GM06990 (cell line): Measurements from ENCODE around the gene CARMIL1.

Experiments used
- DNase-seq: peaks from one replicate; pipeline ENCODE4 v3.0.0-alpha.2; 2011; ENCODE audit not compliant: insufficient read length; ENCODE audit errors: extremely low read depth
- H3K27me3 ChIP-seq: replicated peaks from 2 replicates; pipeline ENCODE4 v1.6.0; 2011; ENCODE audit warnings: low read length; ENCODE audit not compliant: control insufficient read depth, insufficient read depth
- H3K36me3 ChIP-seq: 2 replicates; pipeline ENCODE4 v1.5.1; 2011; ENCODE audit warnings: low read length; ENCODE audit not compliant: control insufficient read depth, insufficient read depth
- H3K4me3 ChIP-seq: replicated peaks from 2 replicates; pipeline ENCODE4 v1.5.1; 2011; ENCODE audit warnings: low read depth, mild to moderate bottlenecking, control low read depth, low read length
- TF ChIP-seq, protein P1 (sequence below): IDR thresholded peaks from 2 replicates; pipeline ENCODE4 v1.5.1; 2011; ENCODE audit warnings: low read length, control low read depth, mild to moderate bottlenecking, inconsistent platforms; ENCODE audit not compliant: insufficient read depth, poor library complexity, severe bottlenecking

CARMIL1 gene

DNA sequence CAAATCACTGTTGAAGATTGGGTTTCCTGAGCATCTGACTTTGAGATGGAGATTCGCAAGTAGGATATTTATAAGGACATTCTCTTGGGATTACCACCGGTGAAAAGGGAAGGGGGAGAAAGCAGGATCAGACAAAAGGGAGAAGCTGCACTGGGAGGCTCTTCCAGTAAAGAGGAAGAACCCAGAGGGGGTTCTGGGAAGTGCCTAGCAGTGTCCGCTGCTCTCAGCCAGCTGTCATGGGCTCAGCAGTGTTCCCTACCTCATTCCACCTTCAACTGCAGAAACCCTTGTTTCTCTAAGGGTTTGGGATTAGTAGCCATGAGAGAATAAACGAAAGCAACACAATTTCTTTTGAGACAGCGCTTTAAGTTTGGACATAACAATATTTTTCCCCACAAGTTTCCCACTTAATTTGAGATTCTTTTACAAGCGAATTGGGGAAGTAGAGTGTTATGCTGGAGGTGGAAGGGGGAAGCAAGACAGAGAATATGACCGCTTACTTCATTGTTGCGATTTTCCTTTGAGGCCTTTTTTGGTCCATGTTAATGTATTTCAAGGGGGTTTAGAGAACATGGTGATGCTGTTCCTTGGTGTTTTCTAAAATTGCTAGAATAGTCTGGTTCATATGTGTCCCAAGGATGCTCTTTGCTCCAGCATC lies 218.3 kb downstream of the CARMIL1 start:
- H3K4me3 ChIP-seq: no peak overlapping the region
- TF ChIP-seq, protein P1, sequence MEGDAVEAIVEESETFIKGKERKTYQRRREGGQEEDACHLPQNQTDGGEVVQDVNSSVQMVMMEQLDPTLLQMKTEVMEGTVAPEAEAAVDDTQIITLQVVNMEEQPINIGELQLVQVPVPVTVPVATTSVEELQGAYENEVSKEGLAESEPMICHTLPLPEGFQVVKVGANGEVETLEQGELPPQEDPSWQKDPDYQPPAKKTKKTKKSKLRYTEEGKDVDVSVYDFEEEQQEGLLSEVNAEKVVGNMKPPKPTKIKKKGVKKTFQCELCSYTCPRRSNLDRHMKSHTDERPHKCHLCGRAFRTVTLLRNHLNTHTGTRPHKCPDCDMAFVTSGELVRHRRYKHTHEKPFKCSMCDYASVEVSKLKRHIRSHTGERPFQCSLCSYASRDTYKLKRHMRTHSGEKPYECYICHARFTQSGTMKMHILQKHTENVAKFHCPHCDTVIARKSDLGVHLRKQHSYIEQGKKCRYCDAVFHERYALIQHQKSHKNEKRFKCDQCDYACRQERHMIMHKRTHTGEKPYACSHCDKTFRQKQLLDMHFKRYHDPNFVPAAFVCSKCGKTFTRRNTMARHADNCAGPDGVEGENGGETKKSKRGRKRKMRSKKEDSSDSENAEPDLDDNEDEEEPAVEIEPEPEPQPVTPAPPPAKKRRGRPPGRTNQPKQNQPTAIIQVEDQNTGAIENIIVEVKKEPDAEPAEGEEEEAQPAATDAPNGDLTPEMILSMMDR: no peak
- H3K36me3 ChIP-seq: no peaks in the 10 kb centered on the region
- DNase-seq: no peak
- no peaks in the 10 kb centered on the region; the same call in 1 of the 2 replicates for H3K27me3 ChIP-seq

DNA sequence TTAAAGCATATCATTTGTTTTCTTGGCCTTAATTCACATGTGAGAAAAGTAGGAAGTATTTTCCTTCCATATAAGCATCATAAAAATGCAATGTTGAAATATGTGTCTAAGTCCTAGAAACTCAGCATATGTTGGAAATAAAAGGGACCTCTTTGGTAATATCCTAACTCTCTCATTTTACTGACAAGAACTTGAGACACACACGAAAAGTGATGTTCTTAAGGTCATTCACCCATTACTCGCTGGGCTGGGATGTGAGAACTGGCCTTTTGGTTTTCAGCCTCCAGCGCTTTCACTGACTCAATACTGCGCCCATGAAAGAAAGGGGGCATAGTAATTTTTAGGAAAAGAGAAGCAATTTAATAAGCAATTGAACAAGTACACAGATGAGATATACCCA lies 219.3 kb downstream of the CARMIL1 start:
- TF ChIP-seq, protein P1: no peak

DNA sequence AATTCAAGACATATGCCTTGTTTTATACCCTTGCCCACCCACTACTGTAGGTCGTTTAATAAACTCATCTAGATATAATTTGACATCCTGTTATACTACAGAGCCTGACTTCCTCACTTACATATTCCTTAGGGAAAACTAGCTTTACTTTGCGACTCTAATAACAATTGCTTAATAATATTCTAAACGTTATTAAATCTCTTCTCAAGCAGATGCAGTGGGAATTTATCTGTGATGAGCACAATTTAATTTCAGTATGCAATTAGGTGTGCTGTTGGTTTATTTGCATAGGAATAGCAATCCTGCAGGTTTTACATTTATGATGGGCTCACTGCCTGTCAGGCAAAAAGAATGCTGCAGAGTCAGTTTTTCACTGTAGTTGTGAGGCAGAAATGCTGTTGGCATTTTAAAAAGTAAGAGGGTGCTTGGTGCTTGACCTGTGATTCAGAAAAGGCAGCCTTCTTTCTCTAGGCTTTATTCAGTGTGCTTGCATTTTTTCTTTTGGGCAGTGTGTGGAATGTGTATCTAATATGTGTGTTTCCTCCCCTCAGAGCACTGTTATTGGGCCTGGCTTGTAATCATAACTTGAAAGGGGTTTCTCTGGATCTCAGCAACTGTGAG lies 220.6 kb downstream of the CARMIL1 start:
- TF ChIP-seq, protein P1: no peak
- Histone ChIP-seq H3K27me3 (no peaks in the 10 kb centered on the region; the same call in 1 of the 2 replicates), H3K36me3 (no peaks in the 10 kb centered on the region), H3K4me3 (no peak overlapping the region)
- no peak for DNase-seq

More for the DNA sequence above, 219.3 kb downstream of the CARMIL1 start:
- Histone ChIP-seq H3K36me3 (no peaks in the 10 kb centered on the region), H3K27me3 (no peaks in the 10 kb centered on the region; the same call in 1 of the 2 replicates), H3K4me3 (no peak overlapping the region)
- no peak for DNase-seq

DNA sequence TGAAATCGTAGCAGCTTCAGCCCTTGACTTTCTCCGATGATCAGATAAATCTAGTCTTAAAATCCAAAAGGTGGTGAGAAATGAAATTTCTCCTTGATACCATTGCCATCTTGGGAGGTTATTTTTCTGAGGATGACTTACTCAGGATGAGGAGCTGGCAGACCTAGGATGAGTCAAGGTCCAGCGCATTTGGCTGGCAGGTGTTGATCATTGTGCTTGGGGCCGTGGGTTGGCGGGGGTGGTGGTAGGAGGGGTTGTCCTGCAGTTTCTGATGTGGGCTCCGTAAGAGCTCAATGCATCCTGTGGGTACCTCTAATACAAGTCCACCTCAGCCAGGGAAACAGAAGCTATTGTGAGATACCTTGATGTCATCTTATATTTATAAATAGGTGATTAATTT lies 224.5 kb downstream of the CARMIL1 start:
- Histone ChIP-seq H3K27me3 (no peaks in the 10 kb centered on the region), H3K4me3 (no peak overlapping the region), H3K36me3 (no peaks in the 10 kb centered on the region)
- no peak for DNase-seq
- TF ChIP-seq, protein P1: no peak

DNA sequence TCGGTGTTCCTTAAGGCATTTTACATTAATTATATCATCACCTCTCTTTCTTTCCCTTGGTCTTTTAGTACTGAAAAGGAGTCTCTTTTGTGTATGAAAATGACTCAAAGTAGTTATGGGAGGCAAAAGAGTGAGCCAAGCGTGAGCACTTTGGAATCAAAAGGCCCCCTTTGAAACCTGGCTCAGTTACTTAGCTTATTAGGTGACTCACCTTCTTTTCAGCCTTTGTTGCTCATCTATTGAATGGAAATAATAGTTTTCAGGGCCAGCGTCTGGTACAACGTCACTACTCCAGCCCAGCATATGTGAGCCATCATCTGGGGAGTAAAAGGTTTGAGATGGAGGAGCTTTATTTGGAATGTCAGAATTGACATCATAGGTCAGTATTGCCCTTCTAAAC lies 225.5 kb downstream of the CARMIL1 start:
- no peaks in the 10 kb centered on the region for H3K36me3 ChIP-seq
- H3K4me3 ChIP-seq: no peak overlapping the region
- no peaks in the 10 kb centered on the region for H3K27me3 ChIP-seq
- no peak for DNase-seq
- TF ChIP-seq, protein P1: no peak
